ENCODE results near the gene SLC30A9.

DNA sequence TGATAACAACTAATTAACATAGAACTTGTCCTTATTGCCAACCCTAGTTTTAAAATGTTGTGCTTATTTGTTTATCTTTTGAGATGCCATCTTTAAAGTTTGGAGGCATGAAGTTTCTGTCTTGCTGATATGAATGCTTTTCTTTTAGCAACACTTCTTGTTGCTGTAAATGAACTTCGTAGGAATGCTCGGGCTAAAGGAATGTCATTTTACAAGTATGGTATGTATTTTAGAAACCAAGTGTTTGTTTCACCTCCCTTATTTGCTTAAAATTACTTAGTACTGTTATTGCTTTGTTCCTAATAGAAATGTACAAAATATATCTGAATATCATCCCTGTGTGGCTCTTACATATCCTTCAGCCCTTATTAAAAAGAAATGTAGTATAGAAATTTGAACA lies 76.1 kb downstream of the SLC30A9 start:
- TF ChIP-seq CTCF (IDR thresholded peaks at IDR 0.05) (no peak), POLR2AphosphoS5 (IDR thresholded peaks at IDR 0.05) (no peak), EP300 (IDR thresholded peaks at IDR 0.05) (no peak)

Data from gastroesophageal sphincter (tissue), 3 donors.